Fibroblast of mammary gland (primary cell): Measurements from ENCODE around the gene PAPSS2.
"Not testable (repeated sequence)": the region's sequence is repeated elsewhere in the genome, so short reads cannot be mapped to it uniquely, and the experiment has no call there.

Experiments used
- DNase-seq: peaks from one replicate; pipeline ENCODE4 v3.0.0-alpha.2; 2010; ENCODE audit warnings: low read depth
- H3K4me3 ChIP-seq: 2 replicates; pipeline ENCODE4 v1.5.1; 2011; ENCODE audit warnings: low read depth, mild to moderate bottlenecking, low read length, moderate library complexity; ENCODE audit not compliant: control insufficient read depth
- TF ChIP-seq, protein P1 (sequence below): conservative IDR thresholded peaks from 2 replicates; pipeline ENCODE4 v1.5.1; 2011; ENCODE audit warnings: low read depth, low read length, inconsistent platforms; ENCODE audit not compliant: control insufficient read depth, insufficient read depth

Gene PAPSS2

DNA sequence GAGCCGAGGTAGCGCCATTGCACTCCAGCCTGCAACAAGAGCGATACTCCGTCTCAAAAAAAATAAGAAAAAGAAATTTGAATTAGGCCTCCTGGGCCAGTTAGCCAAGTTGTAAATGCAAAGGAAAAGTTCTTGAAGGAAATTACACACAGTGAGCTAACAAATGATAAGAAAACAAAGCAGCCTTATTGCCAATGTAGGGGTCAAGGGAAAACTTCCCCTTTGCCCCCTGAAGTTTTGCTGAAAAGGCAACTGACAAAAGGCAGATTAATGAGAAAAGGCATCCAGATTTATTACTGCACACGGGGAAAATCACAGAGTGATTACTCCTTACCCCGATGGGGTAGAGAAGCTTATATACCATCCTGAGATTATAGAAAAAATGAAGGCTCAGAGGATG is 70.3 kb downstream of the PAPSS2 start:
- DNase-seq: no peak
- no peak overlapping the region for H3K4me3 ChIP-seq
- TF ChIP-seq, protein P1, sequence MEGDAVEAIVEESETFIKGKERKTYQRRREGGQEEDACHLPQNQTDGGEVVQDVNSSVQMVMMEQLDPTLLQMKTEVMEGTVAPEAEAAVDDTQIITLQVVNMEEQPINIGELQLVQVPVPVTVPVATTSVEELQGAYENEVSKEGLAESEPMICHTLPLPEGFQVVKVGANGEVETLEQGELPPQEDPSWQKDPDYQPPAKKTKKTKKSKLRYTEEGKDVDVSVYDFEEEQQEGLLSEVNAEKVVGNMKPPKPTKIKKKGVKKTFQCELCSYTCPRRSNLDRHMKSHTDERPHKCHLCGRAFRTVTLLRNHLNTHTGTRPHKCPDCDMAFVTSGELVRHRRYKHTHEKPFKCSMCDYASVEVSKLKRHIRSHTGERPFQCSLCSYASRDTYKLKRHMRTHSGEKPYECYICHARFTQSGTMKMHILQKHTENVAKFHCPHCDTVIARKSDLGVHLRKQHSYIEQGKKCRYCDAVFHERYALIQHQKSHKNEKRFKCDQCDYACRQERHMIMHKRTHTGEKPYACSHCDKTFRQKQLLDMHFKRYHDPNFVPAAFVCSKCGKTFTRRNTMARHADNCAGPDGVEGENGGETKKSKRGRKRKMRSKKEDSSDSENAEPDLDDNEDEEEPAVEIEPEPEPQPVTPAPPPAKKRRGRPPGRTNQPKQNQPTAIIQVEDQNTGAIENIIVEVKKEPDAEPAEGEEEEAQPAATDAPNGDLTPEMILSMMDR: no peak

DNA sequence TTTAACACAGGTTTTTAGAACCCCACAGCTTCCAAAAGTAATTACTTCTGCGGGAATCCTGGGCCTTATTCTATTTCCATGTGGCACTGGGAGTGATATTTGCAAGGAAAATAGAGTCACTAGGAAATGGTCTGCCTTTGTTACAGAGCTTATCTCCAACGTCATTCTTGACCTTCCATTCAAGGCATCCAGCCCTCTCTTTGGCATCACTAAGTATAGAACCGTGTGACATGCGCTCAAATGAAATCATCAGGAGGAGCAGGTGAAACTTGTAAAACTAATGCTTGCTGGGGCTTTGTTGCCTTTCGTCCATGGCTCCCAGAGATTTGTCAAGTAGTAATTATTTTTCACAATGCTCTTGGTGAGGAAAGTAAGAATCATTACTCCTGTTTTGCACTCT is 73.4 kb downstream of the PAPSS2 start:
- no peak overlapping the region for H3K4me3 ChIP-seq
- TF ChIP-seq, protein P1: no peak
- no peak for DNase-seq

DNA sequence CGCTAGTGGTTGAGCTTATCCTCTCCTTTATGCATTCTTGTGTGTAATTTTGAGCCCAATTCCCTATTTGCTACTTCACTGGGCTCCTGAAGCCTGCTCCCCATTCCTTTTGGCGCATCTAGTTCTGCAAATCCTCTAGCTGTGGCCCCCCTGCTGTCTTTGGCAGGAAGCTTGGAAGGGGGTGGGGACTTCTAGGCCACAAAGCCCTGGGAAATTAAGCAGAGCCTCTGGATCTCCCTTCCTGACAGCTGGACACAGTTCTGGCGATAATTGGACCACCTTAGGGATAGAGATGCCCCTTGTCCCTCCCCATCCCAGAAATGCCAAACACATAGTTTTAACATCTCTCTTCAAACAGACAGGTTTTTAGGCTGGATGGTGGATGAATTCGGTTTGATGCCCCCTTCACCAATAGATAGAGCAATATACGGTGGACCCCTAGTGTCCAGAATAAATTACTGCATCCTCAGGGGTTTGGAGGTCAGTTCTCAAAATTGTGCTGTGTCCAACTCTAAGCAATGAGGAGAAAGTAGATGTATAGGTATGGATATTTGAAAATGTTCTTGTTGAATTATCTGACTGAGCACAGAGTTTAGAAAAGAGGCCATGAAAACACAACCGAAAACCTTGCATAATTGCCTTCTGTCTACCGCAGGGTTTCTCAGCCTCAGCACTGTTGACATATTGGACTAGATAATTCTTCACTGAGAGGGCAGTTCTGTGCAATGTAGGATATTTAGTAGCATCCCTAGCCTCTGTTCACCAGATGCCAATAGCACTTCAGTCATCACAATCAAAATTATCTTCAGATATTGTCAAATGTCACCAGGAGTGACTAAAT is 75.5 kb downstream of the PAPSS2 start:
- no peak overlapping the region for H3K4me3 ChIP-seq
- peak; percentile 50 for DNase-seq
- TF ChIP-seq, protein P1: peak; percentile 72

DNA sequence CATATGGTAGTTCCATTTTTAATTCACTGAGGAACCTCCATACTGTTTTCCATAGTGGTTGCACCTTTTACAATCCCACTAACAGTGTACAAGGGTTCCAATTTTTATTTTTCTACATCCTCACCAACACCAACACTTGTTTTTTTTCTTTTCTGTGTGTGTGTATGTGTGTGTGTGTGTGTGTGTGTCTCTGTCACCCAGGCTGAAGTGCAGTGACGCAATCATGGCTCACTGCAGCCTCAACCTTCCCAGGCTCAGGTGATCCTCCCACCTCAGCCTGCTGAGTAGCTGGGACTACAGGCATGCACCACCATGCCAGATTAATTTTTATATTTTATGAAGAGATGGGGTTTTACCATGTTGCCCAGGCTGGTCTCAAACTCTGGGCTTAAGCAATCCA is 78.6 kb downstream of the PAPSS2 start:
- not testable (repeated sequence) for H3K4me3 ChIP-seq, DNase-seq

DNA sequence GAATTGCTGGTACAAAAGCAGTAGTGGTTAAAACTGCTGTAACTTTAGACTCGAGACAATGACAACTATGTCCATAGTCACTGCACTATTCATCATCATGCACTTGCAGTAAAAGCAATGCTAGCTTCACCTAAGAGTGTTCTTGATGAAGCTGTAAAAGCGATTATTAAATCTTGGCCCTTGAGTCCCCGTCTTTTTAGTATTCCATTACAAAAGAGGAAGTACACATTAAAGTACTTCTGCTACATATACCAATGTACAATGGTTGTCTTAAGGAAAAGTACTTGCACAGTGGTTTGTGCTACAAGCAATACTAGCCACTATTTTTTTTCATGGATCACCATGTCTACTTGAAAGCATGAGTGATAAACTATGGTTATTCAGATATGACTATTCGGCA is 80.0 kb downstream of the PAPSS2 start:
- TF ChIP-seq, protein P1: no peak

DNA sequence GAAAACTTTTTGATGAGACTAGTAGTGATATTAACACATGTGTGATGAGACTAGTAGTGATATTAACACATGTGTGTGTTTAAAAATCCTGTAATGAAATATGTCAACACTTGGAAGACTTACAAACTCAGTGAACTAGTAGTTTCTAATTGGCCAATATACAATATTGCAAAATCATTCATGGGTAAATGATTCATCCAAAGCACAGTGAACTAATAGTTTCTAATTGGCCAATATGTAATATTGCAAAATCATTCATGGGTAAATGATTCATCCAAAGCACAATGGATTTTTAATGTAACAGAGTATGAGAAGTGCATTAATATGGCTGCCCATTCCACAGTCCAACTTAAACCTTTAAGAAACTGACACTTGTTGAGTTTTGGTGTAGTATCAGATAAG is 80.6 kb downstream of the PAPSS2 start:
- no peak overlapping the region for H3K4me3 ChIP-seq
- DNase-seq: peak; percentile 92
- TF ChIP-seq, protein P1: no peak

More for the DNA sequence above, 80.0 kb downstream of the PAPSS2 start:
- no peak for DNase-seq
- no peak overlapping the region for H3K4me3 ChIP-seq

DNA sequence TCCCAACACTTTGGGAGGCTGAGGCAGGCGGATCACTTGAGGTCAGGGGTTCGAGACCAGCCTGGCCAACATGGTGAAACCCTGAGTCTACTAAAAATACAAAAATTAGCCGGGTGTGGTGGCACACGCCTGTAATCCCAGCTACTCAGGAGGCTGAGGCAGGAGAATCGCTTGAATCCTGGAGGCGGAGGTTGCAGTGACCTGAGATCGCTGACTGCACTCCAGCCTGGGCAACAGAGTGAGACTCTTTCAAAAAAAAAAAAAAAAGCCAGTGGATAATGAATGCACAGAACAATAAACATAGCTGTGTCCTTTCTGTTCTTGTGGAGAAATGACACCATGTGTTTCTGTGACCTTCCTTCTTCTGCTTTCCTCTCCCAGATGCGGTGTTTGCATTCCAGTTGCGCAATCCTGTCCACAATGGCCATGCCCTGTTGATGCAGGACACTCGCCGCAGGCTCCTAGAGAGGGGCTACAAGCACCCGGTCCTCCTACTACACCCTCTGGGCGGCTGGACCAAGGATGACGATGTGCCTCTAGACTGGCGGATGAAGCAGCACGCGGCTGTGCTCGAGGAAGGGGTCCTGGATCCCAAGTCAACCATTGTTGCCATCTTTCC is 83.4 kb downstream of the PAPSS2 start:
- DNase-seq: not testable (repeated sequence)

More for the DNA sequence above, 83.4 kb downstream of the PAPSS2 start:
- not testable (repeated sequence) for H3K4me3 ChIP-seq
